ENCODE results near the gene DDN. TPM values are rescaled to one million over a fixed set of nuclear protein-coding genes. Genes with fewer than 3 reads are reported as not detected.

Gene DDN
- total RNA-seq, 1 donor from 2014 or later: not detected

DNA sequence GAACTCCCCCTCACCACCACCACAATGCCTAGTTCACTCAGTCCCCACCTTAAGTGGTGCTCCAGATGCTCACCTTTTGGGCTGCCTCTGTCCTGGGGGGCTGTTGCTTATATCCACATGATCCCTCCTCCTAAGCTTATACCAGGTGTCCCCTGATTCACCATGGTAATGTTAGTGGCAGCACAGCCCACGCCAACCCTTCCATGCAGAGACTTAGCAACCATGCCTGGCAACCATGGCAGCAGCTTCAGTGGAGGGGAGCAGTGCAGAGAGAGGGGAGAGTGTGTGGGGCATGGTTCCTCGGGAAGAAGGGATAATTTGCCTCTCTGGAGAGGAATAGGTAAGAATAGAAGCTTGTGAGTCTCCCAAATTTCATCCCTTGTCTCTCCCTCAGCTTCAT, 1.2 kb upstream of the DDN start:
- Histone ChIP-seq H3K4me3 (no peak overlapping the region), H3K36me3 (peaks cover 38 to 43% of the 10 kb centered on the region in 2 donors), H3K27ac (no peak overlapping the region), H3K9me3 (no peaks in the 10 kb centered on the region), H3K4me1 (peaks cover 21 to 29% of the 10 kb centered on the region in 2 donors), H3K27me3 (peaks cover 13% of the 10 kb centered on the region)
- no peak for DNase-seq (ENCODE audit: low spot score in 2 of 2)
- TF ChIP-seq, protein P1, sequence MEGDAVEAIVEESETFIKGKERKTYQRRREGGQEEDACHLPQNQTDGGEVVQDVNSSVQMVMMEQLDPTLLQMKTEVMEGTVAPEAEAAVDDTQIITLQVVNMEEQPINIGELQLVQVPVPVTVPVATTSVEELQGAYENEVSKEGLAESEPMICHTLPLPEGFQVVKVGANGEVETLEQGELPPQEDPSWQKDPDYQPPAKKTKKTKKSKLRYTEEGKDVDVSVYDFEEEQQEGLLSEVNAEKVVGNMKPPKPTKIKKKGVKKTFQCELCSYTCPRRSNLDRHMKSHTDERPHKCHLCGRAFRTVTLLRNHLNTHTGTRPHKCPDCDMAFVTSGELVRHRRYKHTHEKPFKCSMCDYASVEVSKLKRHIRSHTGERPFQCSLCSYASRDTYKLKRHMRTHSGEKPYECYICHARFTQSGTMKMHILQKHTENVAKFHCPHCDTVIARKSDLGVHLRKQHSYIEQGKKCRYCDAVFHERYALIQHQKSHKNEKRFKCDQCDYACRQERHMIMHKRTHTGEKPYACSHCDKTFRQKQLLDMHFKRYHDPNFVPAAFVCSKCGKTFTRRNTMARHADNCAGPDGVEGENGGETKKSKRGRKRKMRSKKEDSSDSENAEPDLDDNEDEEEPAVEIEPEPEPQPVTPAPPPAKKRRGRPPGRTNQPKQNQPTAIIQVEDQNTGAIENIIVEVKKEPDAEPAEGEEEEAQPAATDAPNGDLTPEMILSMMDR (IDR thresholded peaks at IDR 0.05): no peak
- intact Hi-C loops (cut with DNase I): no loop called here

DNA sequence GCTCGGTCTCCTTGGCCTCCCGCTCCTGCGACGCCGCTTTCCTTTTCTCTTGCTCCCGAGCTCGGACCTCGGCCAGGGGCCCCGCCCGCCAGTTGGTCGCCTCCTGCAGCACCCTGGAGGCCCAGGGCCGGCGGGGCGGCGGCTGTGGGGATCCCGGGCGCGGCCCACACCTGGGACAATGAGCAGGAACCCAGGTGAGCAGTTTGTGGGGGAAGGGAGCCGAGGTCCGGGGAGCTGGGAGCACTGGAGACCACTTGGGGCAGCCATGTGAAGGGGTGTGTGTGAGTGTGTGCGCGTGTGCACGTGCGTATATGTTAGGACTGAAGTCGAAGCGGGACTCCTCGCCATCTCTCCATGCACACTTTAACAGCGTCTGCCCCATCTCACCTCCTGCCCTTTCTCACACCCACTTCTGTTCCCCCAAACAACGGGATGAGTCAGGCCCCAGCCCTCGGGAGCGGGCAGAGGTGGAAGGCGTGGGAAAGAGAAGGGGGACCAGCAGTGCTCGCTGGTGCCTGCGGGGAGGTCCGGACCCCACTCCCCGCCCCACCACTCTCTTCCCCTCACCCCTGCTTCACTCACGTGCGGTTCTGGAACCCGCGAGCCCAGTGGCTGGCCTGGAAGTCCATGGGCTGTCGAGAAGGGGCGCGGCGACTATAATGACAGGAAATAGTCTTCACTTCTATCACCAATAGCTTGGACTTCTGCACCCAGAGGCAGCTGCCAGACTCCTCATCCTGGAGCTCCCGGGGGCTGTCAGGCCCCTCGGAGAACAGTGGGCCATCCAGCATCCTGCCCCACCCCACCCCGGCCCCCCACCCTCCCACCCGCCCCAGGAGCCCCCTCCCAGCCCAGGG, 450 bp downstream of the DDN start:
- TF ChIP-seq, protein P1 (IDR thresholded peaks at IDR 0.05): no peak
- Histone ChIP-seq H3K4me3 (peak overlapping the region; percentile 58 to 65), H3K36me3 (peaks cover 22 to 27% of the 10 kb centered on the region in 2 donors), H3K9me3 (no peaks in the 10 kb centered on the region), H3K4me1 (peaks cover 21 to 29% of the 10 kb centered on the region in 2 donors), H3K27ac (no peak overlapping the region), H3K27me3 (peaks cover 21% of the 10 kb centered on the region)
- DNase-seq (ENCODE audit: low spot score in 2 of 2): no peak
- intact Hi-C loops (cut with DNase I): no loop called here

GRCh38 chr12:48997719-48998496, 1.3 kb downstream of the DDN start:
- no peak for DNase-seq (ENCODE audit: low spot score in 2 of 2)
- Histone ChIP-seq H3K27ac (no peak overlapping the region), H3K4me1 (peaks cover 21 to 29% of the 10 kb centered on the region in 2 donors), H3K27me3 (peaks cover 21% of the 10 kb centered on the region), H3K9me3 (no peaks in the 10 kb centered on the region), H3K4me3 (peak overlapping the region; percentile 58 to 65), H3K36me3 (peaks cover 14 to 19% of the 10 kb centered on the region in 2 donors)
- TF ChIP-seq, protein P1 (IDR thresholded peaks at IDR 0.05): no peak
- intact Hi-C loops (cut with DNase I): no loop called here

- intact Hi-C loops (cut with DNase I): no loop called here
- DNase-seq (ENCODE audit: low spot score in 2 of 2): peak in 1 of 2 donors; percentile 87
- Histone ChIP-seq H3K4me3 (peak overlapping the region; percentile 58 to 65), H3K36me3 (peaks cover 6 to 10% of the 10 kb centered on the region in 2 donors), H3K27ac (no peak overlapping the region), H3K9me3 (no peaks in the 10 kb centered on the region), H3K27me3 (peaks cover 21% of the 10 kb centered on the region), H3K4me1 (peaks cover 21 to 29% of the 10 kb centered on the region in 2 donors)
- TF ChIP-seq, protein P1 (IDR thresholded peaks at IDR 0.05): peak; percentile 62 to 72 (median 69)
These were observed 2.1 kb downstream of the DDN start for GRCh38 chr12:48996794-48997718.

All from ascending aorta (tissue), 2 donors.